KMS-11 (cell line): ENCODE data around the gene LYPD1.

Experiments used
- H2AFZ ChIP-seq: fragments of 200-600 bp; sonication (generic); 2 replicates; pipeline ENCODE4 v1.6.1; 2016; ENCODE audit warnings: antibody characterized with exemption, mixed run types, low read depth
- H3K27ac ChIP-seq: fragments of 200-600 bp; sonication (generic); 2 replicates; pipeline ENCODE4 v1.6.1; 2016; ENCODE audit warnings: mild to moderate bottlenecking, mixed run types
- H3K27me3 ChIP-seq: fragments of 200-600 bp; sonication (generic); 2 replicates; pipeline ENCODE4 v1.6.1; 2017; ENCODE audit warnings: mild to moderate bottlenecking, low read depth, mixed run types, moderate library complexity; ENCODE audit not compliant: insufficient read depth
- H3K36me3 ChIP-seq: fragments of 200-600 bp; sonication (generic); 2 replicates; pipeline ENCODE4 v1.6.1; 2017; ENCODE audit warnings: mild to moderate bottlenecking, mixed run types; ENCODE audit not compliant: insufficient read depth
- H3K4me1 ChIP-seq: fragments of 200-600 bp; sonication (generic); 2 replicates; pipeline ENCODE4 v1.6.1; 2016; ENCODE audit warnings: mild to moderate bottlenecking, low read depth, mixed run types; ENCODE audit not compliant: poor library complexity, severe bottlenecking
- H3K4me2 ChIP-seq: fragments of 200-600 bp; sonication (generic); 2 replicates; pipeline ENCODE4 v1.7.0; 2016; ENCODE audit warnings: mild to moderate bottlenecking, mixed run types
- H3K4me3 ChIP-seq: fragments of 200-600 bp; sonication (generic); IDR thresholded peaks from 2 replicates; pipeline ENCODE4 v1.6.1; 2017; ENCODE audit warnings: low read depth, low read length, mixed read lengths; ENCODE audit not compliant: insufficient read depth
- H3K79me2 ChIP-seq: fragments of 200-600 bp; sonication (generic); 2 replicates; pipeline ENCODE4 v1.6.1; 2016; ENCODE audit warnings: low read depth, mixed run types; ENCODE audit not compliant: insufficient read depth
- H3K9ac ChIP-seq: fragments of 200-600 bp; sonication (generic); 2 replicates; pipeline ENCODE4 v1.6.1; 2016; ENCODE audit warnings: mild to moderate bottlenecking, mixed run types
- H4K20me1 ChIP-seq: fragments of 200-600 bp; sonication (generic); 2 replicates; pipeline ENCODE4 v1.6.1; 2016; ENCODE audit warnings: mild to moderate bottlenecking, mixed run types; ENCODE audit not compliant: insufficient read depth
- TF ChIP-seq, protein P1 (sequence below): fragments of 200-600 bp; sonication (generic); conservative IDR thresholded peaks from 2 replicates; pipeline ENCODE4 v1.6.1; 2017; ENCODE audit warnings: low read depth, mild to moderate bottlenecking, antibody characterized with exemption, low read length, moderate library complexity, mixed read lengths

Gene LYPD1

DNA sequence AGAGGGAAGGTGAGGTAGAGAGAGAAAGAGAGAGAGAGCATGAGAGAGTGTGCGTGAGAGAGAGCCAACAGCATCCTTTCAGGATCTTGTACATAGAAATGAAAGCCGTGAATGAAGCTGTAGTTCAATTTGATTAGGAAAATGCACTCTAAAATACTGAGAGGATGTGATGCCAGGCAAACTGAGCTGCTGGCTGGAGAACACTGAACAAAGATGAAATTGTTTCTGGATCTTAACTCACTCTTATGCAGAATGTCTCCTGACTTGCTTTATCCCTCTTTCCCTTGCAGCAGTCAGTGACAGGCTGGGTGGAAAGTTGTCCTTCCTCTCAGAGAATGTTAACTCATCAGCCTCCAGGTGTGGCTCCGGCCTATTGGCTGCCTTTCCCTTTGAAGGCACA lies 10.7 kb downstream of the LYPD1 start:
- Histone ChIP-seq H3K4me1 (no peaks in the 10 kb centered on the region), H4K20me1 (no peaks in the 10 kb centered on the region), H3K27me3 (no peaks in the 10 kb centered on the region), H3K27ac (no peak overlapping the region), H3K79me2 (no peaks in the 10 kb centered on the region), H3K4me2 (no peak overlapping the region), H3K4me3 (no peak overlapping the region), H3K9ac (no peak overlapping the region), H3K36me3 (no peaks in the 10 kb centered on the region), H2AFZ (no peak overlapping the region)
- TF ChIP-seq, protein P1, sequence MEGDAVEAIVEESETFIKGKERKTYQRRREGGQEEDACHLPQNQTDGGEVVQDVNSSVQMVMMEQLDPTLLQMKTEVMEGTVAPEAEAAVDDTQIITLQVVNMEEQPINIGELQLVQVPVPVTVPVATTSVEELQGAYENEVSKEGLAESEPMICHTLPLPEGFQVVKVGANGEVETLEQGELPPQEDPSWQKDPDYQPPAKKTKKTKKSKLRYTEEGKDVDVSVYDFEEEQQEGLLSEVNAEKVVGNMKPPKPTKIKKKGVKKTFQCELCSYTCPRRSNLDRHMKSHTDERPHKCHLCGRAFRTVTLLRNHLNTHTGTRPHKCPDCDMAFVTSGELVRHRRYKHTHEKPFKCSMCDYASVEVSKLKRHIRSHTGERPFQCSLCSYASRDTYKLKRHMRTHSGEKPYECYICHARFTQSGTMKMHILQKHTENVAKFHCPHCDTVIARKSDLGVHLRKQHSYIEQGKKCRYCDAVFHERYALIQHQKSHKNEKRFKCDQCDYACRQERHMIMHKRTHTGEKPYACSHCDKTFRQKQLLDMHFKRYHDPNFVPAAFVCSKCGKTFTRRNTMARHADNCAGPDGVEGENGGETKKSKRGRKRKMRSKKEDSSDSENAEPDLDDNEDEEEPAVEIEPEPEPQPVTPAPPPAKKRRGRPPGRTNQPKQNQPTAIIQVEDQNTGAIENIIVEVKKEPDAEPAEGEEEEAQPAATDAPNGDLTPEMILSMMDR, result no peak

- H3K9ac ChIP-seq, result no peak overlapping the region
- H3K27ac ChIP-seq, result no peak overlapping the region
- no peak overlapping the region for H2AFZ ChIP-seq
- H3K79me2 ChIP-seq, result no peaks in the 10 kb centered on the region
- no peaks in the 10 kb centered on the region for H3K4me1 ChIP-seq
- no peak overlapping the region for H3K4me2 ChIP-seq
- no peaks in the 10 kb centered on the region for H3K36me3 ChIP-seq
- no peak overlapping the region for H3K4me3 ChIP-seq
- H4K20me1 ChIP-seq, result no peaks in the 10 kb centered on the region
- TF ChIP-seq, protein P1, result no peak
- H3K27me3 ChIP-seq, result no peaks in the 10 kb centered on the region
Observed at GRCh38 chr2:132656266-132656975, 13.6 kb downstream of the LYPD1 start.

DNA sequence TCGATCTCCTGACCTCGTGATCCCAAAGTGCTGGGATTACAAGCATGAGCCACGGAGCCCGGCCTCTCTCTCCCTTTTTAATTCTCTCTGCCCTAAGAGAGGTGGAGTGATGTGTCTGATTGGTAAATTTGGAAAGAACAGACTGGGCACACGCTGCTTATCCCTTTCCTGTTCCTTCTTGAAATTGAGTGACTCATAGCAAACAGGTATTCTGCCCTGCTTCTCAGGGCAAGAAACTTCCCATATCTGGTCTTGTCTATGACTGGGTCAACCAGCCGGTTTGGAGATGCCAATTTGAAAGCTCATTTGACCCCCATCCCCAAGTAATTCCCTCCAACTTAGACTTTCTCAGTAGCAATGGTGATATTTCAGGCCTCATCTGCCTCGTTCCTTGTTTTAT lies 15.0 kb downstream of the LYPD1 start:
- Histone ChIP-seq H3K9ac (no peak overlapping the region), H2AFZ (no peak overlapping the region), H3K4me3 (no peak overlapping the region), H3K36me3 (no peaks in the 10 kb centered on the region), H4K20me1 (no peaks in the 10 kb centered on the region), H3K27ac (no peak overlapping the region), H3K4me1 (no peaks in the 10 kb centered on the region), H3K79me2 (no peaks in the 10 kb centered on the region), H3K27me3 (no peaks in the 10 kb centered on the region), H3K4me2 (no peak overlapping the region)
- TF ChIP-seq, protein P1, result no peak

- Histone ChIP-seq H3K79me2 (no peaks in the 10 kb centered on the region), H3K9ac (no peak overlapping the region), H2AFZ (no peak overlapping the region), H3K27me3 (no peaks in the 10 kb centered on the region), H3K36me3 (no peaks in the 10 kb centered on the region), H4K20me1 (no peaks in the 10 kb centered on the region), H3K4me1 (no peaks in the 10 kb centered on the region), H3K27ac (no peak overlapping the region), H3K4me2 (no peak overlapping the region), H3K4me3 (no peak overlapping the region)
- TF ChIP-seq, protein P1, result no peak
Observed at GRCh38 chr2:132654335-132654734, 15.7 kb downstream of the LYPD1 start.
